Right forelimb (tissue), 1 donor: ENCODE data around the gene OR6A2.

Experiments
- DNase-seq: peaks from one replicate; pipeline ENCODE4 v3.0.0-alpha.2; 2018

OR6A2 gene

GRCh38 chr11:6755303-6755952 lies 44.1 kb downstream of the OR6A2 start:
- DNase-seq = no peak

GRCh38 chr11:6747097-6747668 lies 52.3 kb downstream of the OR6A2 start:
- DNase-seq = no peak

DNA sequence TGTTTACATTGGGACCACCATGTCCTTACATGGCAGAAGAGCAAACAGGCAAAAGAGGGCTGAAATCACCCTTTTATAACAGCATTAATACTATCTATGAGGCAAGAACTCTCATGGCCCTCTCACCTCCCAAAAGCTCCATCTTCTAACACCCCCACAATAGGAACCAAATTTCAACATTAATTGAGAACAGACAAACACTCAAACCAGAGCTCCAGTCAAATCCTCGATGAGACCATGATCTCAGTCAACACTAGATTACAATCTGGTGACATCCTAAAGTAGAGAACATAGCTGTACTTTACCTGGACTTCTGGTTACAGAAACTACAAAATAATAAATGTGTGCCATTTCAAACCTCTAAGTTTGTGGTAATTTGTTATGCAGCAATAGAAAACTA lies 52.9 kb downstream of the OR6A2 start:
- DNase-seq = no peak

- DNase-seq = no peak
Observed at GRCh38 chr11:6746086-6746618, 53.3 kb downstream of the OR6A2 start.

DNA sequence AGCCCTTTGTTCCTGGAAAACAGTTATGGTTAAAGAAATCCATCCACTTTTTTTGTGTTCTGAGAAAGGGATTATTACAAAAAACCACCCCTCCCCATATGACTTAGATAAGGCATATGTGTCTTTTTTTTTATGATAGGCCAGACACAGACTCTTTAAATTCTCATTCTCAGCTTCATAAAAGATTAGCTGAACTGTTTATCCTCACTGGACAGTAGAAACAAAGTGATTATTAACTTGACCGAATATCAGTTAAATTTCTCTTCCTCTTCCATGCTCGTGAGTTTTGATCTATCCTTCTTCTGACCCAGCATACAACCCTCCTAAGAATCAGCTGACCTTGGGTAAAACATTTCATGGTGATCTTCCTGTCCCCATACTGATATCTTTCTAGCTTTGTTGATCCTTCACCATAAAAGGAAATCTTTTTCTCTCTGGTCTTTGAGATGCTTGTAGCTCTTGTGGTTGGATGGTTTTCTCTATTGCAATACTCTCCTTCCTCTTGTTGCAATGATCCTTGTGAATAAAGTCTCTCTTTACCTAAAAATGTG lies 53.9 kb downstream of the OR6A2 start:
- no peak for DNase-seq

DNA sequence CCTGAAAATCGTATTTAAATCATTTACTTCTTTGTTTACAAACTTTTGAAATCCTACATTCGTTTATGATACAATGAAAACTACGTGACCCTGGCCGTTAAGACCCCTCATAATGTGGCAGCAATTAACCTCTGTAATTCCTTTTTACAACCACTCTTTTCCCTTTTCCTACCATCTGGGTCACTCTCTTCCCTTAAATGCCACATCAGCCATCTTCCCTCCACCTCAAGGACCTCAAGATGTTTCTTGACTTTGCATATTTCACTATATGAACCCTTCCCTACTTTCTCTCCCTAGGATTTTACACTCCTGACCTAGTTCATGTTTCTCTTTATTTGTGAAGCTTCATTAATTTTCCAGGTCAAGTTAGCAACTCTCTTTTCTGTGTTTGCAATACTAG lies 54.5 kb downstream of the OR6A2 start:
- no peak for DNase-seq

- no peak for DNase-seq
Observed at GRCh38 chr11:6742260-6742659, 57.2 kb downstream of the OR6A2 start.
